ENCODE results near the gene EHD4.

DNA sequence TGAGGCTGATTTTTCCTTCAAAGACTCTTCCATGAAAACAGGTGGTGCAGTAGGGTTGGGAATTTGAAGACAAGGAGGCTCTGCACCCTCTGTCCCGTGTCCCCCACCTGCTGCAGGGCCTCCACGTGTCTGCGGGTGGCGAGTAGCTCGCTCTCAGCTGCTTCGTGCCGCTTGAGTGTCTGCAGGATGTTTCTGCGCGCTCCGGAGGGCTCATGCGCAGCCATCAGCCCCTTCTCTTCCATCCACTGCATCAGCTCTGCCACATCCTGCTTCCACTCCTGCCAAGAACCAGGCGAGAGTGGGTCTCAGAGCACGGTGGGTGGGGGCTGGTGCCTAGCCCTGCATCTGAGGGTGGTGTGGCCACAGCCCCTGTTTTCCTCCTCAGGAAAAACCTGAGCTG, 96.3 kb downstream of the EHD4 start:
- TF ChIP-seq EZH2 (optimal IDR thresholded peaks at IDR 0.05; ENCODE audit: low read depth, low read length) (no peak), EZH2phosphoT487 (IDR thresholded peaks at IDR 0.05; ENCODE audit: low read length) (no peak)
- TF ChIP-seq, protein P1, sequence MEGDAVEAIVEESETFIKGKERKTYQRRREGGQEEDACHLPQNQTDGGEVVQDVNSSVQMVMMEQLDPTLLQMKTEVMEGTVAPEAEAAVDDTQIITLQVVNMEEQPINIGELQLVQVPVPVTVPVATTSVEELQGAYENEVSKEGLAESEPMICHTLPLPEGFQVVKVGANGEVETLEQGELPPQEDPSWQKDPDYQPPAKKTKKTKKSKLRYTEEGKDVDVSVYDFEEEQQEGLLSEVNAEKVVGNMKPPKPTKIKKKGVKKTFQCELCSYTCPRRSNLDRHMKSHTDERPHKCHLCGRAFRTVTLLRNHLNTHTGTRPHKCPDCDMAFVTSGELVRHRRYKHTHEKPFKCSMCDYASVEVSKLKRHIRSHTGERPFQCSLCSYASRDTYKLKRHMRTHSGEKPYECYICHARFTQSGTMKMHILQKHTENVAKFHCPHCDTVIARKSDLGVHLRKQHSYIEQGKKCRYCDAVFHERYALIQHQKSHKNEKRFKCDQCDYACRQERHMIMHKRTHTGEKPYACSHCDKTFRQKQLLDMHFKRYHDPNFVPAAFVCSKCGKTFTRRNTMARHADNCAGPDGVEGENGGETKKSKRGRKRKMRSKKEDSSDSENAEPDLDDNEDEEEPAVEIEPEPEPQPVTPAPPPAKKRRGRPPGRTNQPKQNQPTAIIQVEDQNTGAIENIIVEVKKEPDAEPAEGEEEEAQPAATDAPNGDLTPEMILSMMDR (IDR thresholded peaks at IDR 0.05; ENCODE audit: low read length) = no peak

All from MM.1S (cell line).